Endothelial cell of umbilical vein (primary cell): Measurements from ENCODE around the gene LIMA1. TPM values are rescaled to one million over a fixed set of nuclear protein-coding genes. Genes with fewer than 3 reads are reported as not detected.

Source experiments
- BruUV-seq: library from RNA; stranded (reverse); fragments of 400-500 nt; replicated peaks from 2 replicates; lab custom pipeline; 2021; lab: Mats Ljungman, UMichigan
- CTCF ChIA-PET: fragments of 300-600, 350-600 bp; sonication (Branson Sonifier 250); formaldehyde crosslinking; loops from one replicate; lab custom pipeline; 2021; ENCODE audit warnings: antibody characterized with exemption, inconsistent platforms; lab: Charles Lee
- POLR2A ChIA-PET: fragments of 300-600, 350-600 bp; sonication (Branson Sonifier 250); formaldehyde crosslinking; loops from one replicate; lab custom pipeline; 2021; ENCODE audit warnings: antibody characterized with exemption, inconsistent platforms; lab: Charles Lee
- DNase-seq: peaks from one replicate; pipeline ENCODE4 v3.0.0-alpha.2; 2011; ENCODE audit warnings: low read depth, low spot score
- FAIRE-seq: peaks from 2 replicates; lab custom pipeline; 2011; peaks lifted over from hg19 to GRCh38; lab: Jason Lieb, UNC
- H2AFZ ChIP-seq: 2 replicates; pipeline ENCODE4 v1.6.0; 2012; ENCODE audit warnings: low read depth, low read length, control low read depth, inconsistent platforms
- H3K27ac ChIP-seq: 2 replicates; pipeline ENCODE4 v1.5.1; 2011; ENCODE audit warnings: low read depth, mild to moderate bottlenecking, control low read depth, low read length, moderate library complexity; ENCODE audit not compliant: insufficient read depth
- H3K27me3 ChIP-seq, 2 experiments: 2 replicates each; pipeline versions ENCODE4 v1.6.0 to v1.6.1; 2011; ENCODE audit warnings: low read length in 2 of 2, mixed read lengths in 1 of 2; ENCODE audit not compliant: control insufficient read depth in 2 of 2, insufficient read depth in 2 of 2
- H3K36me3 ChIP-seq, 2 experiments: 2 replicates in 1 of 2; 3 replicates in 1 of 2; pipeline ENCODE4 v1.5.1; 2011; ENCODE audit warnings: low read length in 2 of 2, mild to moderate bottlenecking in 1 of 2, moderate library complexity in 1 of 2; ENCODE audit not compliant: control insufficient read depth in 2 of 2, insufficient read depth in 2 of 2; ENCODE audit errors: extremely low read depth in 1 of 2
- H3K4me1 ChIP-seq: 3 replicates; pipeline ENCODE4 v1.5.1; 2011; ENCODE audit warnings: mild to moderate bottlenecking, low read length; ENCODE audit not compliant: control insufficient read depth, insufficient read depth; ENCODE audit errors: extremely low read depth
- H3K4me2 ChIP-seq: 2 replicates; pipeline ENCODE4 v1.6.1; 2011; ENCODE audit warnings: low read length, control low read depth, mixed read lengths; ENCODE audit not compliant: insufficient read depth
- H3K4me3 ChIP-seq, 3 experiments: fragments of 200-600 bp in 1 of 3; sonication (generic), shearing (Covaris generic) in 1 of 3; replicated peaks in 1 of 3; 2 replicates each; pipeline ENCODE4 v1.5.1; 2011 to 2016; ENCODE audit warnings: control low read depth in 3 of 3, low read length in 3 of 3, mild to moderate bottlenecking in 2 of 3, inconsistent platforms in 1 of 3, low read depth in 1 of 3, moderate library complexity in 1 of 3; ENCODE audit not compliant: insufficient read depth in 1 of 3
- H3K79me2 ChIP-seq: 2 replicates; pipeline ENCODE4 v1.6.0; 2012; ENCODE audit warnings: low read length, inconsistent platforms; ENCODE audit not compliant: control insufficient read depth, insufficient read depth
- H3K9ac ChIP-seq: replicated peaks from 2 replicates; pipeline ENCODE3; 2011; ENCODE audit warnings: low read length, control low read depth; ENCODE audit not compliant: insufficient read depth; ENCODE audit errors: extremely low read depth
- H3K9me1 ChIP-seq: replicated peaks from 3 replicates; pipeline ENCODE4 v1.6.0; 2011; ENCODE audit warnings: mild to moderate bottlenecking, low read length; ENCODE audit not compliant: control insufficient read depth, insufficient read depth; ENCODE audit errors: extremely low read depth
- H3K9me3 ChIP-seq: replicated peaks from 2 replicates; pipeline ENCODE4 v1.5.1; 2012; ENCODE audit warnings: low read length, inconsistent platforms; ENCODE audit not compliant: control insufficient read depth, insufficient read depth
- H4K20me1 ChIP-seq: replicated peaks from 2 replicates; pipeline ENCODE3; 2011; ENCODE audit warnings: mild to moderate bottlenecking, low read length; ENCODE audit not compliant: control insufficient read depth, insufficient read depth; ENCODE audit errors: extremely low read depth
- EZH2 ChIP-seq: IDR thresholded peaks from 2 replicates; pipeline ENCODE4 v1.6.1; 2012; ENCODE audit warnings: borderline replicate concordance, low read depth, mild to moderate bottlenecking, moderate library complexity, low read length, inconsistent platforms; ENCODE audit not compliant: severe bottlenecking
- FOS ChIP-seq: IDR thresholded peaks from 2 replicates; pipeline ENCODE4 v1.6.1; 2011; ENCODE audit warnings: mild to moderate bottlenecking, low read length, moderate library complexity, borderline replicate concordance; ENCODE audit not compliant: insufficient read depth
- JUN ChIP-seq: IDR thresholded peaks from 2 replicates; pipeline ENCODE4 v1.6.1; 2011; ENCODE audit warnings: borderline replicate concordance, low read depth; ENCODE audit not compliant: insufficient read length, insufficient read depth
- MYC ChIP-seq: IDR thresholded peaks from one replicate; pipeline ENCODE4 v1.6.1; 2011; ENCODE audit warnings: mild to moderate bottlenecking, low read depth, low read length
- POLR2A ChIP-seq: IDR thresholded peaks from 2 replicates; pipeline ENCODE4 v1.6.1; 2012; ENCODE audit warnings: low read depth, mild to moderate bottlenecking, control low read depth, low read length
- POLR2AphosphoS5 ChIP-seq: IDR thresholded peaks from 2 replicates; pipeline ENCODE4 v1.6.1; 2012; ENCODE audit warnings: low read depth, mild to moderate bottlenecking, control low read depth, low read length, moderate library complexity; ENCODE audit not compliant: insufficient read depth
- dilution Hi-C: fragments of 300-500 bp; cut with MboI; formaldehyde crosslinking; loops from one replicate; pipeline ENCODE4 v1.15.0; 2019; ENCODE audit warnings: low sequenced_read_pairs; ENCODE audit not compliant: extremely low pct_ligation_motif_present
- intact Hi-C: fragments of 100-400 bp; cut with micrococcal nuclease; formaldehyde crosslinking; loops from one replicate; pipeline ENCODE4 v1.10.0; 2022
- polyA plus RNA-seq, 4 experiments: library from polyadenylated mRNA; depleted of rRNA in 3 of 4; stranded (reverse) in 3 of 4; unstranded in 1 of 4; fragments of >200 nt; gene quantifications; 2 replicates each; pipeline versions ENCODE4 v1.2.1 to v1.2.3, GENCODE V29; 2011 to 2012; ENCODE audit warnings: missing spikeins in 1 of 4
- total RNA-seq: library from RNA; stranded (reverse); gene quantifications from 2 replicates; pipeline ENCODE4 v1.2.3, GENCODE V29; 2021
- TF ChIP-seq, protein P1 (sequence below), 2 donors: IDR thresholded peaks; 1 replicate in 1 of 2; 2 replicates in 1 of 2; pipeline ENCODE4 v1.5.1; 2011; ENCODE audit warnings: low read length in 2 of 2, mild to moderate bottlenecking in 2 of 2, moderate library complexity in 2 of 2, control low read depth in 1 of 2, inconsistent platforms in 1 of 2, low read depth in 1 of 2; ENCODE audit not compliant: insufficient read depth in 1 of 2; ENCODE audit errors: extremely low read depth in 1 of 2
- TF ChIP-seq, protein P2 (sequence below): IDR thresholded peaks from 2 replicates; pipeline ENCODE4 v1.6.1; 2011; ENCODE audit not compliant: insufficient read depth, insufficient read length

LIMA1 gene
- total and polyA plus RNA-seq, 2 donors (not counting 3 experiments of a cell fraction or from before 2014, with no cell fraction given) = 35.0 to 87.3 TPM

DNA sequence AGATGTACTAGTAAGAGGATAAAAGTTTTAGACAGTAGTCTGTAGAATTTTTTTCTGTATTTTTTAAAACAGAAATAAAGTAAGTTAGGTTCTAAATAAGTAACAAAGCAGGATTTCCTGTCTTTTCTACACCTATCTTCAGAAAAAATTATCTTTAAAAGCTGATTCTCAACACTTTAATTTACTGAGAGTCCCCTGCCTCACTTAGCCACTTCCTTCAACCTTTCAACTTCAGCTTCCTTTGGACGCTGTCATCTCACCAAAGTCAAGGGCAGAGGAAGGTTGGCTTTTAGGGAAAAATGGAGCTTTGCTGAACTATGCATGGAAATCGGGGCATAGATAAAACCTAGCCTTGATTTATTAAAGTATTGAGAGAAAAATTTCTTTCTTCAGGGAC is 71.3 kb downstream of the LIMA1 start:
- DNase-seq = peak; percentile 30
- FAIRE-seq = no peak
- Histone ChIP-seq H3K9me1 (no peaks in the 10 kb centered on the region), H3K4me1 (peaks cover 45% of the 10 kb centered on the region), H2AFZ (no peak overlapping the region), H3K27ac (peak overlapping the region; percentile 72), H3K27me3 (no peaks in the 10 kb centered on the region), H4K20me1 (no peaks in the 10 kb centered on the region), H3K36me3 (no peaks in the 10 kb centered on the region), H3K4me2 (peak overlapping the region; percentile 69), H3K79me2 (peaks cover 62% of the 10 kb centered on the region), H3K9ac (peak overlapping the region; percentile 32), H3K9me3 (no peaks in the 10 kb centered on the region), H3K4me3 (no peak overlapping the region)
- CTCF ChIA-PET = interaction anchor here (1.0 to 4.3 kb wide), 15 partner anchors 9 to 127 kb away, joined by 3 to 15 read pairs (median 5); partner anchors contain the start of gene SMARCD1
- dilution Hi-C loops = no loop called here
- intact Hi-C loops = no loop called here
- TF ChIP-seq POLR2A (no peak), MYC (no peak), POLR2AphosphoS5 (no peak), EZH2 (no peak), FOS (no peak), JUN (no peak)
- TF ChIP-seq, protein P1, sequence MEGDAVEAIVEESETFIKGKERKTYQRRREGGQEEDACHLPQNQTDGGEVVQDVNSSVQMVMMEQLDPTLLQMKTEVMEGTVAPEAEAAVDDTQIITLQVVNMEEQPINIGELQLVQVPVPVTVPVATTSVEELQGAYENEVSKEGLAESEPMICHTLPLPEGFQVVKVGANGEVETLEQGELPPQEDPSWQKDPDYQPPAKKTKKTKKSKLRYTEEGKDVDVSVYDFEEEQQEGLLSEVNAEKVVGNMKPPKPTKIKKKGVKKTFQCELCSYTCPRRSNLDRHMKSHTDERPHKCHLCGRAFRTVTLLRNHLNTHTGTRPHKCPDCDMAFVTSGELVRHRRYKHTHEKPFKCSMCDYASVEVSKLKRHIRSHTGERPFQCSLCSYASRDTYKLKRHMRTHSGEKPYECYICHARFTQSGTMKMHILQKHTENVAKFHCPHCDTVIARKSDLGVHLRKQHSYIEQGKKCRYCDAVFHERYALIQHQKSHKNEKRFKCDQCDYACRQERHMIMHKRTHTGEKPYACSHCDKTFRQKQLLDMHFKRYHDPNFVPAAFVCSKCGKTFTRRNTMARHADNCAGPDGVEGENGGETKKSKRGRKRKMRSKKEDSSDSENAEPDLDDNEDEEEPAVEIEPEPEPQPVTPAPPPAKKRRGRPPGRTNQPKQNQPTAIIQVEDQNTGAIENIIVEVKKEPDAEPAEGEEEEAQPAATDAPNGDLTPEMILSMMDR (IDR thresholded peaks at IDR 0.05; ENCODE audit: extremely low read depth in 1 of 2, insufficient read depth in 1 of 2, low read depth in 1 of 2, low read length in 2 of 2) = no peak
- TF ChIP-seq, protein P2, sequence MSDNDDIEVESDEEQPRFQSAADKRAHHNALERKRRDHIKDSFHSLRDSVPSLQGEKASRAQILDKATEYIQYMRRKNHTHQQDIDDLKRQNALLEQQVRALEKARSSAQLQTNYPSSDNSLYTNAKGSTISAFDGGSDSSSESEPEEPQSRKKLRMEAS = no peak
- TSS peak; percentile 60 for BruUV-seq
- POLR2A ChIA-PET = interaction anchor here (0.7 kb wide), 1 partner anchor 249 kb away, joined by 3 read pairs; no protein-coding TSS in a partner anchor
